ENCODE measurements around the gene MTHFD2L. TPM values are rescaled to one million over a fixed set of nuclear protein-coding genes. Genes with fewer than 3 reads are reported as not detected.

MTHFD2L gene
- total and polyA plus RNA-seq, 2 donors (not counting 3 experiments of a cell fraction or from before 2014, with no cell fraction given) = 6.9 to 15.2 TPM

- no peaks in the 10 kb centered on the region for H3K27me3 ChIP-seq (ENCODE audit: control insufficient read depth in 2 of 2, insufficient read depth in 2 of 2, low read length in 2 of 2)
- H3K27ac ChIP-seq (ENCODE audit: insufficient read depth, low read depth, low read length) = peak overlapping the region; percentile 92
- H3K36me3 ChIP-seq (ENCODE audit: control insufficient read depth in 2 of 2, extremely low read depth in 1 of 2, insufficient read depth in 2 of 2, low read length in 2 of 2) = no peaks in the 10 kb centered on the region
- no peaks in the 10 kb centered on the region for H3K9me1 ChIP-seq (replicated peaks; ENCODE audit: control insufficient read depth, extremely low read depth, insufficient read depth, low read length)
- intact Hi-C loops (cut with micrococcal nuclease) = loop anchor here (1.0 to 5.0 kb wide), 7 partner anchors 7 to 522 kb away; partner anchors contain the start of gene CXCL2
- FAIRE-seq = no peak
- H4K20me1 ChIP-seq (replicated peaks; ENCODE audit: control insufficient read depth, extremely low read depth, insufficient read depth, low read length) = no peaks in the 10 kb centered on the region
- dilution Hi-C loops (cut with MboI; ENCODE audit: extremely low pct_ligation_motif_present, low sequenced_read_pairs) = no loop called here
- no peak overlapping the region for H3K4me3 ChIP-seq (replicated peaks in 1 of 3; ENCODE audit: insufficient read depth in 1 of 3, low read depth in 1 of 3, low read length in 3 of 3)
- peaks cover 44% of the 10 kb centered on the region for H3K4me1 ChIP-seq (ENCODE audit: control insufficient read depth, extremely low read depth, insufficient read depth, low read length)
- POLR2A ChIA-PET = interaction anchor here (2.2 kb wide), 1 partner anchor 11 kb away, joined by 12 read pairs; the partner anchor contains the start of gene CXCL2
- H3K79me2 ChIP-seq (ENCODE audit: control insufficient read depth, insufficient read depth, low read length) = no peaks in the 10 kb centered on the region
- H3K4me2 ChIP-seq (ENCODE audit: insufficient read depth, low read length) = peak overlapping the region; percentile 25
- no peaks in the 10 kb centered on the region for H3K9me3 ChIP-seq (replicated peaks; ENCODE audit: control insufficient read depth, insufficient read depth, low read length)
- CTCF ChIA-PET = interaction anchor here (1.3 to 5.2 kb wide), 3 partner anchors 10 to 24 kb away, joined by 8 to 40 read pairs (median 25); partner anchors contain the start of gene CXCL2
- TF ChIP-seq POLR2AphosphoS5 (IDR thresholded peaks at IDR 0.05; ENCODE audit: insufficient read depth, low read depth, low read length) = no peak
- no peak for TF ChIP-seq MAX (IDR thresholded peaks at IDR 0.05; ENCODE audit: insufficient read depth, insufficient read length)
- TF ChIP-seq EZH2 (IDR thresholded peaks at IDR 0.05; ENCODE audit: borderline replicate concordance, low read depth, low read length, severe bottlenecking) = no peak
- TF ChIP-seq FOS (IDR thresholded peaks at IDR 0.05; ENCODE audit: borderline replicate concordance, insufficient read depth, low read length) = no peak
- no peak for TF ChIP-seq JUN (IDR thresholded peaks at IDR 0.05; ENCODE audit: borderline replicate concordance, insufficient read depth, insufficient read length, low read depth)
- no peak for TF ChIP-seq POLR2A (IDR thresholded peaks at IDR 0.05; ENCODE audit: low read depth, low read length)
- TF ChIP-seq MYC (IDR thresholded peaks at IDR 0.05; ENCODE audit: low read depth, low read length) = no peak
- TF ChIP-seq GATA2 (IDR thresholded peaks at IDR 0.05; ENCODE audit: insufficient read depth, insufficient read length, low read depth, low read length) = no peak
- DNase-seq (ENCODE audit: low read depth, low spot score) = no peak
- TSS peak; percentile 90 for BruUV-seq (replicated peaks)
- H2AFZ ChIP-seq (ENCODE audit: low read depth, low read length) = peak overlapping the region; percentile 51
- peak overlapping the region; percentile 49 for H3K9ac ChIP-seq (replicated peaks; ENCODE audit: extremely low read depth, insufficient read depth, low read length)
These were observed 47.9 kb upstream of the MTHFD2L start for GRCh38 chr4:74109870-74110605.
